Measurements from ENCODE around the gene CDH8. TPM values are rescaled to one million over a fixed set of nuclear protein-coding genes. Genes with fewer than 3 reads are reported as not detected.

CDH8 gene
- total RNA-seq, 2 donors from 2014 or later, result not detected

DNA sequence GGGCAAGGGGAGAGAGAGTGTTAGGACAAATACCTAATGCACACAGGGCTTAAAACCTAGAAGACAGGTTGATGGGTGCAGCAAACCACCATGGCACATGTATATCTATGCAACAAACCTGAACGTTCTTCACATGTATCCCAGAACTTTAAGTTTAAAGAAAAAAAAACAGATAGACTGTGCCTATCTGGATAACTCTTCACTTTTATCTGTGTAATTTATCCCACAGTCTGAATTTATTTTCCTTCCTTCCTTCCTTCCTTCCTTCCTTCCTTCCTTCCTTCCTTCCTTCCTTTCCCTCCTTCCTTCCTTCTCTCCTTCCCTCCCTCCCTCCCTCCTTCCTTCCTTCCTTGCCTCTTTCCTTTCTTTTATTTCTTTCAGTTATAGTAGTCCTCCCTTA is 370.7 kb downstream of the CDH8 start:
- intact Hi-C loops (cut with DNase I), result no loop called here
- 37 to 53% methylated on average over 1 of the region's 1 CpG for WGBS, 2 donors
- TF ChIP-seq, protein P1, sequence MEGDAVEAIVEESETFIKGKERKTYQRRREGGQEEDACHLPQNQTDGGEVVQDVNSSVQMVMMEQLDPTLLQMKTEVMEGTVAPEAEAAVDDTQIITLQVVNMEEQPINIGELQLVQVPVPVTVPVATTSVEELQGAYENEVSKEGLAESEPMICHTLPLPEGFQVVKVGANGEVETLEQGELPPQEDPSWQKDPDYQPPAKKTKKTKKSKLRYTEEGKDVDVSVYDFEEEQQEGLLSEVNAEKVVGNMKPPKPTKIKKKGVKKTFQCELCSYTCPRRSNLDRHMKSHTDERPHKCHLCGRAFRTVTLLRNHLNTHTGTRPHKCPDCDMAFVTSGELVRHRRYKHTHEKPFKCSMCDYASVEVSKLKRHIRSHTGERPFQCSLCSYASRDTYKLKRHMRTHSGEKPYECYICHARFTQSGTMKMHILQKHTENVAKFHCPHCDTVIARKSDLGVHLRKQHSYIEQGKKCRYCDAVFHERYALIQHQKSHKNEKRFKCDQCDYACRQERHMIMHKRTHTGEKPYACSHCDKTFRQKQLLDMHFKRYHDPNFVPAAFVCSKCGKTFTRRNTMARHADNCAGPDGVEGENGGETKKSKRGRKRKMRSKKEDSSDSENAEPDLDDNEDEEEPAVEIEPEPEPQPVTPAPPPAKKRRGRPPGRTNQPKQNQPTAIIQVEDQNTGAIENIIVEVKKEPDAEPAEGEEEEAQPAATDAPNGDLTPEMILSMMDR (IDR thresholded peaks at IDR 0.05), result no peak
- no peak for TF ChIP-seq POLR2A (IDR thresholded peaks at IDR 0.05)

DNA sequence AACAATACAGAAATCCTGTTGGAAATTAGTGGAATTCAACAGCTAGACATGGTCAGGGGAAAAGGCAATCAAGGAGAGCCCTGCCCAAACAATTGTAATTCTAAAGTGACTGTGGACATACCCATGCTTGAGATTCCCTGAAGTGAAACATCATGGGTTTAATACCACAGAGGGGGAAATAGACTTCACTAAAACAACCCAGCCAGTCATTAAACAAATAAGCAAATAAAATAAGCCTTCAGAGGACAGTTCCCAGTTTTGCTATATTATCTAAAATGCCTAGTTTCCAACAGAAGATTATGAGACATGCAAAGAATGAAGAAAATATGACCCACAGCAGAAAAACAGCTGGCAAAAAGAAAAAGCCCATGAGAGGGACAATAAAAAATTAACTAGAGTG is 376.3 kb downstream of the CDH8 start:
- TF ChIP-seq, protein P1 (IDR thresholded peaks at IDR 0.05), result no peak
- TF ChIP-seq POLR2A (IDR thresholded peaks at IDR 0.05), result no peak
- H3K27me3 ChIP-seq, result no peaks in the 10 kb centered on the region
- no peaks in the 10 kb centered on the region for H3K36me3 ChIP-seq (replicated peaks in 1 of 2; ENCODE audit: insufficient read depth in 1 of 2, low read depth in 2 of 2)
- no peaks in the 10 kb centered on the region for H3K9me3 ChIP-seq
- no peak overlapping the region for H3K27ac ChIP-seq
- ATAC-seq (no peak), DNase-seq (no peak)
- H3K4me3 ChIP-seq, result no peak overlapping the region
- H3K4me1 ChIP-seq, result no peaks in the 10 kb centered on the region
- intact Hi-C loops (cut with DNase I), result no loop called here

More for the DNA sequence above, 370.7 kb downstream of the CDH8 start:
- H3K4me1 ChIP-seq, result no peaks in the 10 kb centered on the region
- no peak overlapping the region for H3K4me3 ChIP-seq
- no peak overlapping the region for H3K27ac ChIP-seq
- no peaks in the 10 kb centered on the region for H3K36me3 ChIP-seq (replicated peaks in 1 of 2; ENCODE audit: insufficient read depth in 1 of 2, low read depth in 2 of 2)
- ATAC-seq (no peak), DNase-seq (no peak)
- H3K27me3 ChIP-seq, result no peaks in the 10 kb centered on the region
- H3K9me3 ChIP-seq, result no peaks in the 10 kb centered on the region

DNA sequence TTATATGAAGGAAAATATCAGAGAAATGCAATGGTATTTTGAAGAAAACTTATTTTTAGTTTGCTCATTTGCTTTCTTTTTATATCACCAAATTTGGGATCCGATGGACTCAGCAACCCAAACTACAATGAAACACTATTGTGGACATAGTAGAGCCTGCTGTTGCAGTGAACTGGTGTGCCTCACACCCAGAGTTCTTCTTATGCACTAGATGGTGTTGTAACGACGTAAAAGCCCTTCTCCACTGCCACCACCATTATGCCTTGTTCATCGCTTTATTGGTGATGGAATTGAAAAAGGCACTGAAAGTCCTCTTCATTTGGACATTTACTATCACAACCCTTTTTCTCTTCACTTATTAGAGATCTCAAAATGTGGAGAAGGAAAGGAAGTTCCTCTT is 381.3 kb downstream of the CDH8 start:
- Histone ChIP-seq H3K27ac (no peak overlapping the region), H3K27me3 (no peaks in the 10 kb centered on the region), H3K9me3 (no peaks in the 10 kb centered on the region), H3K36me3 (replicated peaks in 1 of 2; ENCODE audit: insufficient read depth in 1 of 2, low read depth in 2 of 2) (no peaks in the 10 kb centered on the region), H3K4me3 (no peak overlapping the region), H3K4me1 (no peaks in the 10 kb centered on the region)
- WGBS, 2 donors, result 64 to 75% methylated on average over 4 of the region's 4 CpGs
- ATAC-seq, result no peak
- DNase-seq, result no peak
- intact Hi-C loops (cut with DNase I), result no loop called here
- no peak for TF ChIP-seq POLR2A (IDR thresholded peaks at IDR 0.05)
- TF ChIP-seq, protein P1 (IDR thresholded peaks at IDR 0.05), result no peak

DNA sequence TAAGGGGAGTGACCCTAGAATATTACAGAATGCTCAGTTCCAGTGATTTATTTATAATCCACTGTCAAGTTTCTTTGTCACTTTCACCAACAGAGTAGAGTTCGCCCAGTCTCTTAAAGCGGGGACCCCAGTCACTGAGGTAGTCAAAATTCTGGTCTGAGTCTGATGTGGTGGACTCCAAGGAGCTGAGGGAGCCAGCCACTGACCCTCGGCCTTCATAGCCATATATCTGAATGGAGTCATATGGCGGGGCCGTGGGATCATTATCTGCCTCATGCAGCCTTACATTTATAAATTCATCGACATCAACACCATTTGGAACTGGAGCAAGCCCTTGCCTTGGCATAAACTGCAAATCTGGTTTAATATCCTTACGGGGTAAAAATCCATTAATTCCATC is 382.7 kb downstream of the CDH8 start:
- Histone ChIP-seq H3K9me3 (no peaks in the 10 kb centered on the region), H3K27me3 (no peaks in the 10 kb centered on the region), H3K27ac (no peak overlapping the region), H3K4me3 (no peak overlapping the region), H3K36me3 (replicated peaks in 1 of 2; ENCODE audit: insufficient read depth in 1 of 2, low read depth in 2 of 2) (no peaks in the 10 kb centered on the region), H3K4me1 (no peaks in the 10 kb centered on the region)
- no peak for DNase-seq
- no peak for ATAC-seq
- WGBS, 2 donors, result 56 to 59% methylated on average over 7 of the region's 7 CpGs
- TF ChIP-seq, protein P1 (IDR thresholded peaks at IDR 0.05), result no peak
- no peak for TF ChIP-seq POLR2A (IDR thresholded peaks at IDR 0.05)
- intact Hi-C loops (cut with DNase I), result no loop called here

DNA sequence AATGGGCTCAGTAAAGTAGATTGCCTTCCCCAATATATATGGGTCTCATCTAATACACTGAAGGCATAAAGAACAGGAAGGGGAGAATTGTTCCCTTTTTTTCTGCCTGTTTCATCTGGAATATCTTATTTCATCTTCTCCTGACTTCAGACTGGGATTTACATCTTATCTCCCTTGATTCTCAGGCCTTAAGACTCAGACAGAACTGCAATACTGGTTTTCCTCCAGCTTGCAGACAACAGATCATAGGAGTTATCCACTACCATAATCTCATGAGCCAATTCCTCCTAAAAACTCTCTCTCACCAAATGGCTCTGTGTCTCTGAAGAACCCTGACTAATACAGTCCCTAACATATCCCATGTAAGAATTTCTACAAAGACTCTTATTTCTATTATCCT is 390.7 kb downstream of the CDH8 start:
- Histone ChIP-seq H3K27ac (no peak overlapping the region), H3K9me3 (no peaks in the 10 kb centered on the region), H3K36me3 (replicated peaks in 1 of 2; ENCODE audit: insufficient read depth in 1 of 2, low read depth in 2 of 2) (no peaks in the 10 kb centered on the region), H3K4me1 (no peaks in the 10 kb centered on the region), H3K27me3 (no peaks in the 10 kb centered on the region), H3K4me3 (no peak overlapping the region)
- ATAC-seq (no peak), DNase-seq (no peak)
- TF ChIP-seq POLR2A (IDR thresholded peaks at IDR 0.05), result no peak
- TF ChIP-seq, protein P1 (IDR thresholded peaks at IDR 0.05), result no peak
- intact Hi-C loops (cut with DNase I), result no loop called here

Measured in body of pancreas (tissue), 4 donors.